Esophagus muscularis mucosa (tissue), 3 donors: Measurements from ENCODE around the gene METAP1D.

Experiments used
- CTCF ChIP-seq, 3 experiments: fragments of 200-600 bp in 2 of 3; fragments of 450-650 bp in 1 of 3; sonication (generic) in 2 of 3; IDR thresholded peaks; one replicate each; pipeline ENCODE4 v1.5.1; 2017 to 2019; ENCODE audit warnings: antibody characterized with exemption in 3 of 3, mild to moderate bottlenecking in 2 of 3, moderate library complexity in 1 of 3
- POLR2A ChIP-seq: fragments of 450-650 bp; IDR thresholded peaks from one replicate; pipeline ENCODE4 v1.6.1; 2017; ENCODE audit warnings: antibody characterized with exemption, moderate library complexity, mild to moderate bottlenecking, low read depth
- POLR2AphosphoS5 ChIP-seq, 2 donors: sonication (generic); formaldehyde crosslinking; IDR thresholded peaks; one replicate each; pipeline ENCODE4 v1.6.1; 2017; ENCODE audit warnings: antibody characterized with exemption in 2 of 2

GRCh38 chr2:171960570-171960969, 39.2 kb upstream of the METAP1D start:
- no peak for TF ChIP-seq POLR2A
- no peak for TF ChIP-seq POLR2AphosphoS5 (IDR thresholded peaks at IDR 0.05)
- no peak for TF ChIP-seq CTCF (IDR thresholded peaks at IDR 0.05)
